NCI-H1694 treated with DMSO at 0.1 percent for 48 hours (cell line): ENCODE data around the gene ZC3H10.
"Not testable (repeated sequence)": the region's sequence is repeated elsewhere in the genome, so short reads cannot be mapped to it uniquely, and the experiment has no call there.

Experiments used
- DNase-seq: peaks from one replicate; lab custom pipeline; 2025; lab: John Stamatoyannopoulos, UW

The ZC3H10 gene, protein sequence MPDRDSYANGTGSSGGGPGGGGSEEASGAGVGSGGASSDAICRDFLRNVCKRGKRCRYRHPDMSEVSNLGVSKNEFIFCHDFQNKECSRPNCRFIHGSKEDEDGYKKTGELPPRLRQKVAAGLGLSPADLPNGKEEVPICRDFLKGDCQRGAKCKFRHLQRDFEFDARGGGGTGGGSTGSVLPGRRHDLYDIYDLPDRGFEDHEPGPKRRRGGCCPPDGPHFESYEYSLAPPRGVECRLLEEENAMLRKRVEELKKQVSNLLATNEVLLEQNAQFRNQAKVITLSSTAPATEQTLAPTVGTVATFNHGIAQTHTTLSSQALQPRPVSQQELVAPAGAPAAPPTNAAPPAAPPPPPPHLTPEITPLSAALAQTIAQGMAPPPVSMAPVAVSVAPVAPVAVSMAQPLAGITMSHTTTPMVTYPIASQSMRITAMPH

DNA sequence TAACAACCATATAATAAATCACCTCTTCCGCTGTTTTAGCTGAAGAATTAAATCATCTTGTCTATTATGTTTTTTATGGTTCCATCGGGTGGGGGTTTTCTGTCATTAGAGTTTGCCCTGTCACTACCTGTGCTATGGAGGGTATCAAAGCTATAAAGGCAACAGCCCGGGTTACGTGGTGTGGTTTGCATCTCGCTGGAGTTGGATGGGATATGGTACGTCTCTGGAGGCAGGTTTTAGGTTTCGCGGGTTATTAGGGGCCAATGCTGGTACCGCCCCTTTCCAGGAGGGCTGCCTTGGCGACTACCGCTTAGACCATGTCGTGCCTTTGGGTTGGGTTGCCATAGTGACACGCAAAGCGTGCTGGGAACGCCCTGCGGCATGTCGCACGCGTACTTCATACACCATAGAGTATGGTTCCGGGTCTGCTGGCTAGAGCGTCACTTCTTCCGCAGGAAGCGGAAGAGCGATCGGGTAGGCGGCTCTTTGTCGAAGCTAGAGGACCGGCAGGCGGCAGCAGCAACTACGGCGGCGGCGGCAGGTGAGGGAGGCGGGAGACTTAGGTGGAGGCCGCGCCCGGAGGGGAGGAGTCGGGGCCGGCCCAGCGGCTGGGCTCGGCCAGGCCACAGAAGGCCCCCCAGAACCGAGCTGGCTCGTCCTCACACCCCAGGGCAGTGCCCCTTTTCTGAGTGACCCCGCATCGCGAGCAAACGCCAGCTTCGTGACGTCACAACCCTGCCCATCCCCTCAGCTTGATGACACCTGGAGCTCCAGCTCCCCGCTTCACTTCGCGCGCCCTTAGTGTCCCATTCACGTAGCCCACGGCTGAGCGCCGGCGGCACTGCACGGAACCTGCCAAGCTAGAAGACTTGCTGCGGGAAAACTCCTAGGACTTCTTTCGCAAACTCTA, at the start of gene ZC3H10:
TSS of gene ZC3H10 (plus strand) at position 489 of the 910 bp plus-strand sequence. CDS start 2,297 bp downstream, outside the sequence.
- DNase-seq = peak; percentile 96

DNA sequence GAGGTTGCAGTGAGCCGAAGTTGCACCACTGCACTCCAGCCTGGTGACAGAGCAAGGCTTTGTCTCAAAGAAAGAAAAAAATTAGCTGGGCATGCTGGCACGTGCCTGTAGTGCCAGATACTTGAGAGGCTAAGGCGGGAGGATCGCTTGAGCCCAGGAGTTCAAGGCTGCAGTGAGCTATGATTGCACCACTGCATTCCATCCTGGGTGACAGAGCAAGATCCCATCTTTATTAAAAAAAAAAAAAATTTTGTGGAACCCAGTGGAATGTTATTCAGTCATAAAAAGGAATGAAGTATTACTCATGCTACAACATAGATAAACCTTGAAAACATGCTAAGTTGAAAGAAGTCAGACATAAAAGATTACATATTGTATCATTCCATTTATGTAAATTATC, 46.4 kb upstream of the ZC3H10 start:
- no peak for DNase-seq

DNA sequence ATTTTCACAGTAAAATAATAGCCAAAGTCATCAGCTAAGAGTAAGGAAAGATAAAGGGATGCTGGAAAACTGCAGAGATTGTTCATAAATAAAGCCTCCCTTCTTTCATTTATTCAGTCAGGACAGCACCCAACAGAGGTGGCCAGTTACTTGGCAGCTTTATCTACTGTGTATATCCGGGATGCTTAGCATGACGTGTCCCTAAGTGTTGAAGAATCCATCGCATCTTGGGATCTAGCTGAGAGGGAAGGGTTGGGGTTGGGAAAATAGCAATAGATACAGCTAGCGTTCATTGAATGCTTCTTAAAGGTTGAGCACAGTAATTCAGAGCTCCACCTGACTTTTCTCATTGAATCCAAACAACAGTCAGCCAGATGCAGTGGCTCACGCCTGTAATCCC, 43.7 kb upstream of the ZC3H10 start:
- DNase-seq = no peak

DNA sequence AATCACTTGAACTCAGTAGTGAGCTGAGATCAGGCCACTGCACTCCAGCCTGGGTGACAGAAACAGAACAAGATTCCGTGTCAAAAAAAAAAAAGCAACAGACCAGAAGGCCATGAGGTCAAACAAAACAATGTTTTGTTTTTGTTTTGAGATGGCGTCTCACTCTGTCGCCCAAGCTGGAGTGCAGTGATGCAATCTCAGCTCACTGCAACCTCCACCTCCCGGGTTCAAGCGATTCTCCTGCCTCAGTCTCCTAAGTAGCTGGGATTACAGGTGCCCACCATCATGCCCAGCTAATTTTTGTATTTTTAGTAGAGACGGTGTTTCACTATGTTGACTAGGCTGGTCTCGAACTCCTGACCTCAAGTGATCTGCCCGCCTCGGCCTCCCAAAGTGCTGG, 40.1 kb upstream of the ZC3H10 start:
- not testable (repeated sequence) for DNase-seq

DNA sequence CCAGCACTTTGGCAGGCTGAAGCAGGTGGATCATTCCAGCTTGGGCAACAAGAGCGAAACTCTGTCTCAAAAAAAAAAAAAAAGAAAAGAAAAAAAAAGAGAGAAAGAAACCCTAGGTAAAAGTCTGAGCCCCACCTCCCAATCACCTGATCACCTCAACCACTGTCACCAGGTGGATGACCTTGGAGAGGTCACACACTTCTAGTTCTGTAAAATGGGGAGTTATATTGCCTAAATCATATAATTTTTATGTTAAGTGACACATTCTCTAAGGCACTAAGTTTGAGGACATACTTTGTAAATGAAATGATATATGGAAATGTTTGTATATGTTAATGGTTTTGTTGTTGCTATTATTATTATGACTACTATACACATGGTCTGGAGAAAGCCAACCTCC, 39.6 kb upstream of the ZC3H10 start:
- no peak for DNase-seq

DNA sequence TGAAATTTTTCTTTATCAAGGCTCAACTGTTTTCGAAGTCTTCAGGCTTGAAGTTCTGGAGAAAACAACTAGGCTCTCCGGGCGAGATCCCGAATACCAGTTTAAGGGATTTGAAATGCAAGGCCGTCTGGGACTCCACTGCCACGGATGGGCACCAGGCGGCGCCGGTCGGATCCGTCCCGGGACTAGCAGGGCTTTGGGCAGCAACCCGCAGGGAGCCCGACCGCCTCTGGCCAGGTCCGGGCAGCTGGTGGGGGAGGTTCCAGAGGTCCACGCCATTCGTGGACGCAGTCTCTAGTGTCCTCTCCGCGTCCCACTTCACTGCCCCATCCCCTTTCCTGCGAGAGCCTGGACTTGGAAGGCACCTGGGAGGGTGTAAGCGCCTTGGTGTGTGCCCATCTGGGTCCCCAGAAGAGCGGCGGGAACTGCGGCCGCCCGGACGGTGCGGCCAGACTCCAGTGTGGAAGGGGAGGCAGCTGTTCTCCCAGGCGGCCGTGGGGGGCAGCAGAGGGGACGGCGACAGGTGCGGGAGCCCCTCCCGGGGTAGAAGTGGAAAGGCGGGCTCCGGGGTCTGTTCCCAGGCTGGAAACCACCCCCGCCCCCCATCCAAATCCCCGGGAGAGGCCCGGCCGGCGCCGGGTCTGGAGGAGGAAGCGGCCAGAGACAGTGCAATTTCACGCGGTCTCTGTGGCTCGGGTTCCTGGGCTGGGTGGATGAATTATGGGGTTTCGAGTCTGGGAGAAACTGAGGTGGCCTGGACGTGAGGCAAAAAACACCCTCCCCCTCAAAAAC, 38.9 kb upstream of the ZC3H10 start:
- peak; percentile 44 for DNase-seq

DNA sequence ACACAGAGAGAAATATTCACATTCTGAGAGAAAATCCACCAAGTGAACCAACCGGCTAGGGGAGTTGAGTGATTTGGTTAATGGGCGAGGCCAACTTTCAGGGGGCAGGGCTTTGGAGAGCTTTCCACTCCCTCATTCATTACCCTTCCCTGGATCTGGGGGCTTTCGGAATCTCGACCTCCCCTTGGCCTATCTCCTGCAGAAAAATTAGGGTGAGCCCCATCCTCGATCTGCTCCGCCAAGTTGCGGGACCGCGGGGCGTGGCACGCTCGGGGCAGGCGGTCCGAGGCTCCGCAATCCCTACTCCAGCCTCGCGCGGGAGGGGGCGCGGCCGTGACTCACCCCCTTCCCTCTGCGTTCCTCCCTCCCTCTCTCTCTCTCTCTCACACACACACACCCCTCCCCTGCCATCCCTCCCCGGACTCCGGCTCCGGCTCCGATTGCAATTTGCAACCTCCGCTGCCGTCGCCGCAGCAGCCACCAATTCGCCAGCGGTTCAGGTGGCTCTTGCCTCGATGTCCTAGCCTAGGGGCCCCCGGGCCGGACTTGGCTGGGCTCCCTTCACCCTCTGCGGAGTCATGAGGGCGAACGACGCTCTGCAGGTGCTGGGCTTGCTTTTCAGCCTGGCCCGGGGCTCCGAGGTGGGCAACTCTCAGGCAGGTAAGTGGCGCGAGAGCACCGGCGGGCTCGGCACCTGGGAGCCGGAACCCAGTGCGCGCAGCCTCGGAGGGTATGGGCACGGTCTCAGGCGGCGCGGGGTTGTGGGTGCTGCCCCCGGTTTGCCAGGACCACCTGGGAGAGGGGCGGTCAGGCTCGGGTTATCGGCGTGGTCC, 38.1 kb upstream of the ZC3H10 start, which contains the start of gene ERBB3:
TSS of gene ERBB3 (plus strand) at position 443 of the 833 bp plus-strand sequence. CDS start at position 579, 136 bp downstream.
- peak; percentile 24 for DNase-seq

DNA sequence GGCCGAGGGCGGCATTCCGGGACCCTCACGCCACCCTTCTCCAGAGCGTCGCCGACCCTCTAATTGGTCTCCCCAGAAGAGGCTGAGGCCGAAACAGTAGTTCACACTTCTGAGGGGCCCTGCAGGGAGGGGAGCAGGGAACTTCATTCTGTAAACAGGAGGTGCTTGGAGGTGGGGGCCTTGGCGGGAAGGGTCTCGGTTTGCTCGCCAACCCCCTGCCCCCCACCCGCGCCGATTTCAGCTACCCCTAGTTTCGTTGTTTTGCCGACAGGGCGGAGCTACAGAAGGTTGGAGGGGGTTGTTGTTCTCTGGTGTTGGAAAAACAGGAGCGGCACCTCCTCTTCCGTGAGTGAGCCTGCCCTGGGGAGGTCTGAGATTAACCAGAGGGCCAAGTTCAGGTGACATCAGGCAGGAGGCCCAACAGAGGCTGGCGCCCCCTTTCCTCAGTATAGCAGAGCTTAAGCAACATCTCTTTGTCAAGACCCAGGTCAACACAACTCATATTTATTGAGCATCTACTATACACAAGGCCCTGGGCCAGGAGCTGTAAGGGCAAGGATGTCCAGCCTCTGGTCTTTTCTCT, 37.4 kb upstream of the ZC3H10 start:
- DNase-seq = no peak

DNA sequence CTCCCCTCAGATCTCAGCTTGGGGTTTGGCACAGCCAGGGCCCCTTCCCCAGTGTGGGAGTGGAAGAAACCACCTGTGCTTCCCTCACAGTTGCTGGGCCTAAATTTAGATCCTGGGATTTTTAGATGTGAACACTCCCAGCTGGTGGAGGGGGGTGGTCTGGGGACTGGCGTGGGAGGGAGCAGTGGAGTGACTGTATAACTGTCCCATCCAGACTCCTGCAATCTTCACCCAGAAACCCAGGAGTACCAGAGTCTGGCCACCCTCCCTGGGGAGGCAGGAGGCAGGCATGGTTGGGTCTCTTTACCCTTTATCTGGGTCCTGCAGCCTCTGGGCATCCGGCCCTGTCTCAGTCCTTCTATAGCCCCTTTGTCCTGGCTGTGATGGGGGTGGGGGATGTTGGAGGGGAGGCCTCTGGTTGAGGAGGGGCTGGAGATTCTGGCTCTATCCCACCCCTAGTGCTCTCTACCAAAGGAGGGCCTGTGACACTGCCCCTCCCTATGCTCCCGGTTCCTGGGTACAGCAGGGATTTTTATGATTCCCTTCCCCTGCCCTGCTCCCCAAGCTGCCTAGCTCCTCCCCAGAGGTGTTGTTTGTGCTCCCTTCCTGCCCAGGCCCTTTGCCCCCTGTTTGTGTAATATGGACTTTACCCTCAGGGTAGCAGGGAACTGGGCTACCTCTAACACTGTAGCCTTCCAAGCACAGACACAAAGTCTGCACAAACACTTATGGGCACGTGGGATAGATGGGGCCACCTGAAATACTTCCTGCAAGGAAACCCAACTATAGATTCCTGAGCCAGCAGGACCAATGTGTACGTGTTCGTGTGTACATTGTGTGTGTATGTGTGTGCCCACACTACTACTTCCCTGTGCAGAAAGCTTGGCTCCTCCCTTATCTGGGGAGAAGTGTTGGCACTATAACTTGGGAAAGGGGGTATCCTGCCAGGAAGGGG, 36.4 kb upstream of the ZC3H10 start:
- no peak for DNase-seq

DNA sequence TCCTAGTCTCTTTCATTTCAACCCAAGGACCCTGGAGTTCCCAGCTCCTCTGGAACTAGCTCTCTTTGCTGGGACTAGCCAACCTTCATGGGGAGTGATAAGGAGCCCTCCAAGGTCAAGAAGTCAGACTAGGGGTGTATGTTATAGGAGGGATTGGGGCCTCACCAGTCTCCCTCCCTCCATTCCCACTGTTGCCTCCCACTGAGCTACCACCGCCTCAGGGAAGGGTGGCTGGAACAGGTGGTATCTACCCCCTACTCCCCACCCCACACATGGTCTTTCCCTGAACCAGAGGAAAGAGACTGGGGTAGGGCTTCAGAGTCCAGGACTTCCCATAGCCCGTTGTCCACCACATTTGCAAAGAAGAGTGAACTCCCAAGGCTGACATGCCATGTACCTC, 35.7 kb upstream of the ZC3H10 start:
- no peak for DNase-seq

DNA sequence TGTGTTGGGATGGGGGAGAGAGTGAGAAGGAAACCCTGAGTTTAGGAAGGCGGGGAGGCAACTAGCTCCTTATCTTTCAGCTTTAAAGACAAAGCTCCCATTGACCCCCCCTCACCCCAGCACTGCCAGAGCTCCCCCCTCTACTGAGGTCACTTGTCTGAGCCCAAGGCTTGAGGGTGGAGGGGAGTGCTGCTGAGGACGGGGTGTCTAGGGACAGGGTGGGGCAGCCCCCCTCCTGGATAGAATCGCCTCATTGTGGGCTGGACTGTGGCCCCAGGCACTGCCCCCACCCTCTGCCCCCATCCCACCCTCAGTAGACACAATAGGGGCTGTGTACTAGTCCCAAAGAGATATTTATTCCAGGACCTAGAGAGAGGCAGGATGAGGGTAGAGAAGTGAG, 35.1 kb upstream of the ZC3H10 start:
- no peak for DNase-seq

DNA sequence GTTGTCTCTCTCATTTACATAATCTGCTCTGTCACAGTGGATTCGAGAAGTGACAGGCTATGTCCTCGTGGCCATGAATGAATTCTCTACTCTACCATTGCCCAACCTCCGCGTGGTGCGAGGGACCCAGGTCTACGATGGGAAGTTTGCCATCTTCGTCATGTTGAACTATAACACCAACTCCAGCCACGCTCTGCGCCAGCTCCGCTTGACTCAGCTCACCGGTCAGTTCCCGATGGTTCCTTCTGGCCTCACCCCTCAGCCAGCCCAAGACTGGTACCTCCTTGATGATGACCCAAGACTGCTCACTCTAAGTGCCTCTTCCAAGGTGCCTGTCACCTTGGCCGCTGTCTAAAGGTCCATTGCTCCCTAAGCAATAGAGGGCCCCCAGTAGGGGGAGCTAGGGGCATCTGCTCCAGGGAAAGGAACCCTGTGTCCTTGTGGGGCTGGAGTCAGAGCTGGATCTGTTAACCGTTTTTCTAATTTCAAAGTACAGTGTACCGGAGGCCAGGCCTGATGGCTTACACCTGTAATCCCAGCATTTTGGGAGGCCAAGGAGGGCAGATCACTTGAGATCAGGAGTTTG, 33.0 kb upstream of the ZC3H10 start:
- DNase-seq = no peak

DNA sequence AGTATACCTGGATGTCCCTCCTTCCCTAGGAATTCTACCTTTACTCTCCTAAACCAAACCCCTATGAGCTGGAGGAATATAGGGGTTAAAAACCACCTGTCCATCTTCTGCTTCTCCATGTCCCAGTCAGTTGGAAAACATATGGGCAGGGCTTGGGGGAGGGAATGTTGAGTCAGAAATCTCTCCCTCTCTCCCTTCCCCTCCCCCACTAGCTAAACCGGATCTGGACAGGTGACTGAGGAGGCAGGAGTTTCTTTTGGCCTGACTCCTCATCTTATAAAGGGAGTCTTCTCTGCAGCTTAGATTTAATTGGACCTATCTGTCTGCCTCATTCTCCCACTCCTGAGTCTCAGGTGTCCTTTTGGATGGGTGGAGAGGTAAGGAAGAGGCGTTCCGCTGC, 32.0 kb upstream of the ZC3H10 start:
- no peak for DNase-seq

DNA sequence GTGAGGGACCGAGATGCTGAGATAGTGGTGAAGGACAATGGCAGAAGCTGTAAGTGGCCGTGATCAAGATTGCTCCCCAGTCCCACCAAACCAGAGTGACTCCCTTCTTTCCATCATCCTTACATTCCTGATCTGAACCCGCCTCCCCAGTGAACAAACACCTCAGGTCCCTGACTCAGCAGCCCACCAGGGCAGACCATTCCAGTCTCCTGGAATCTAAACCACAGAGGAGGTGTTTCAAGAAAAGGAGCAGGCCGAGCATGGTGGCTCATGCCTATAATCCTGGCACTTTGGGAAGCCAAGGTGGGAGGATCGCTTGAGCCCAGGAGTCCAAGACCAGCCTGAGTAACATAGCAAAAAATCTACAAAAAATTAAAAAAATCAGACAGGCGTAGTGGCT, 31.5 kb upstream of the ZC3H10 start:
- no peak for DNase-seq

DNA sequence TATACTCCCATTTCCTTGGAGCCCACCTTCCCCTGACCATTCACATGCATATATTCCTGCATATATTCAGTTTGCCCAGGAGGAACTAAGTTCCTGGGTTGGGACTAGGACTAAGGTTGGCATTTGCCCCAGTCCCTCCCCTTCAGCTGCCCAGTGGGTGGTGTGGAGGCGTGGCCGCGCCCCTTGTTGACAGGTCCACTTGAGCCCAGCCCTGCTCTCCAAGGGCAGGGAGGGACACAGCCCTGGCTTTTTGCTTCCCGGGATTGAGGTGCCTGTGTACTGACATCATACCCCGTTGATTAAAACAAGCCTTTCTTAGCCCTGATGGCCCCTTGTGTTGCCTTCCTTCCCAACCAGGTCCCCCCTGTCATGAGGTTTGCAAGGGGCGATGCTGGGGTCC, 30.8 kb upstream of the ZC3H10 start:
- no peak for DNase-seq

DNA sequence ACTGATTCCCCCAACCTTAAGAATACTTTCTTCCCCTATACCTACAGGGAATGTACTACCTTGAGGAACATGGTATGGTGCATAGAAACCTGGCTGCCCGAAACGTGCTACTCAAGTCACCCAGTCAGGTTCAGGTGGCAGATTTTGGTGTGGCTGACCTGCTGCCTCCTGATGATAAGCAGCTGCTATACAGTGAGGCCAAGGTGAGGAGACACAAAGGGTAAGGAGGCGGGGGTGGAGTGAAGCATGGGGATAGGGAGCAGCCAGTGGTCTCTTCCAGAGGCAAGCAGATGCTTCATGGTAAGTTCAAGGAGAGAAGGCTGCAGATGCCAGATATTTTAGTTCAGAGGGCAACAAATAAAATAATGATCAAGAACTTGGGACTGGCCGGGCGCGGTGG, 20.3 kb upstream of the ZC3H10 start:
- DNase-seq = no peak

DNA sequence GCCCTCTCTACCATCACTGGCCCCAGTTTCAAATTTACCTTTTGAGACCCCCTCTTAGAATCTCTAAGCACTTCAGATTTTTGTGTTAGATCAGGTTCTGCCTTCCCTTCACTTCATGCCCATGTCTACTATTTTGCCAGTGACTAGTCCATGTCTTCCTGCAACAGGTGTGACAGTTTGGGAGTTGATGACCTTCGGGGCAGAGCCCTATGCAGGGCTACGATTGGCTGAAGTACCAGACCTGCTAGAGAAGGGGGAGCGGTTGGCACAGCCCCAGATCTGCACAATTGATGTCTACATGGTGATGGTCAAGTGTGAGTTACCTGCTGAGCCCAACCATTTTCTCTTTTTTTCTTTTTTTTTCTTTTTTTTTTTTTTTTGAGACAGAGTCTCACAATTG, 19.5 kb upstream of the ZC3H10 start:
- no peak for DNase-seq

DNA sequence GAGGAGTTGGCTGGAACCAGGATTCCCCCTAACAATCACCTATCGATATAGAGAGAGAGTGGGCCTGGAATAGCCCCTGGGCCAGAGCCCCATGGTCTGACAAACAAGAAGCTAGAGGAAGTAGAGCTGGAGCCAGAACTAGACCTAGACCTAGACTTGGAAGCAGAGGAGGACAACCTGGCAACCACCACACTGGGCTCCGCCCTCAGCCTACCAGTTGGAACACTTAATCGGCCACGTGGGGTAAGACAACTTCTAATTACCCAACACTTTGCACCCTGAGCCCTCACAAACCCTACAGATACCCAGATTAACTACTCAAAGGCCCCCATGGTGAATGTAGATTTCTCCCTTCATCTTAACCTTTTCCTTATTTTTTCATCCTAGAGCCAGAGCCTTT, 18.3 kb upstream of the ZC3H10 start:
- DNase-seq = no peak

DNA sequence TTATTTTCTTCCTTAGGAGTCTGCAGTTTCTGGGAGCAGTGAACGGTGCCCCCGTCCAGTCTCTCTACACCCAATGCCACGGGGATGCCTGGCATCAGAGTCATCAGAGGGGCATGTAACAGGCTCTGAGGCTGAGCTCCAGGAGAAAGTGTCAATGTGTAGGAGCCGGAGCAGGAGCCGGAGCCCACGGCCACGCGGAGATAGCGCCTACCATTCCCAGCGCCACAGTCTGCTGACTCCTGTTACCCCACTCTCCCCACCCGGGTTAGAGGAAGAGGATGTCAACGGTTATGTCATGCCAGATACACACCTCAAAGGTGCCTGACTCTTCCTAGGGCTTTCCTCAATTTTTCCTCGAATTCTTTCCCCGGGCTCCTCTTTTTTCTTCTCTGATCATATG, 17.0 kb upstream of the ZC3H10 start:
- no peak for DNase-seq
